ENCODE data around the gene TRIO. TPM values are rescaled to one million over a fixed set of nuclear protein-coding genes. Genes with fewer than 3 reads are reported as not detected.
A peak's percentile ranks its signal among the peaks of the same experiment; 100 is the strongest.

TRIO gene
- total and polyA plus RNA-seq, 8 donors, result 84.4 to 151 (median 93.7) TPM

GRCh38 chr5:14331386-14331781 is 188.2 kb downstream of the TRIO start:
- peaks cover 0 to 16% of the 10 kb centered on the region in 2 donors for H3K4me1 ChIP-seq
- intact Hi-C loops (cut with DNase I), result no loop called here
- H3K4me3 ChIP-seq, result no peak overlapping the region
- no peak for TF ChIP-seq CTCF (IDR thresholded peaks at IDR 0.05)
- H3K9me3 ChIP-seq, result no peaks in the 10 kb centered on the region
- peak overlapping the region in 1 of 2 donors; percentile 46 for H3K27ac ChIP-seq
- DNase-seq, result no peak
- peak; percentile 44 for ATAC-seq
- peaks cover 0 to 41% of the 10 kb centered on the region in 2 donors for H3K36me3 ChIP-seq
- no peaks in the 10 kb centered on the region for H3K27me3 ChIP-seq

GRCh38 chr5:14332038-14332631 is 189.0 kb downstream of the TRIO start:
- Histone ChIP-seq H3K27ac (no peak overlapping the region), H3K4me1 (peaks cover 0 to 15% of the 10 kb centered on the region in 2 donors), H3K36me3 (peaks cover 0 to 48% of the 10 kb centered on the region in 2 donors), H3K27me3 (no peaks in the 10 kb centered on the region), H3K4me3 (no peak overlapping the region), H3K9me3 (no peaks in the 10 kb centered on the region)
- intact Hi-C loops (cut with DNase I), result no loop called here
- DNase-seq (no peak), ATAC-seq (no peak)
- TF ChIP-seq CTCF (IDR thresholded peaks at IDR 0.05), result no peak

- TF ChIP-seq CTCF (IDR thresholded peaks at IDR 0.05), result no peak
These were observed 189.6 kb downstream of the TRIO start for GRCh38 chr5:14332746-14333145.

GRCh38 chr5:14337593-14337992 is 194.5 kb downstream of the TRIO start:
- no peak for DNase-seq
- no peak for TF ChIP-seq CTCF (IDR thresholded peaks at IDR 0.05)
- no peak for ATAC-seq
- intact Hi-C loops (cut with DNase I), result no loop called here
- no peaks in the 10 kb centered on the region for H3K27me3 ChIP-seq
- H3K36me3 ChIP-seq, result peaks cover 0 to 61% of the 10 kb centered on the region in 2 donors
- no peaks in the 10 kb centered on the region for H3K9me3 ChIP-seq
- no peak overlapping the region for H3K27ac ChIP-seq
- H3K4me1 ChIP-seq, result peaks cover 1 to 14% of the 10 kb centered on the region in 2 donors
- no peak overlapping the region for H3K4me3 ChIP-seq

More at GRCh38 chr5:14332746-14333145, 189.6 kb downstream of the TRIO start:
- no peak for ATAC-seq
- H3K27me3 ChIP-seq, result no peaks in the 10 kb centered on the region
- intact Hi-C loops (cut with DNase I), result no loop called here
- no peak overlapping the region for H3K4me3 ChIP-seq
- H3K4me1 ChIP-seq, result peaks cover 0 to 15% of the 10 kb centered on the region in 2 donors
- no peak overlapping the region for H3K27ac ChIP-seq
- no peak for DNase-seq
- H3K9me3 ChIP-seq, result no peaks in the 10 kb centered on the region
- peaks cover 0 to 54% of the 10 kb centered on the region in 2 donors for H3K36me3 ChIP-seq

GRCh38 chr5:14339468-14339867 is 196.3 kb downstream of the TRIO start:
- intact Hi-C loops (cut with DNase I), result no loop called here
- no peak overlapping the region for H3K4me3 ChIP-seq
- DNase-seq (no peak), ATAC-seq (no peak)
- peaks cover 0 to 47% of the 10 kb centered on the region in 2 donors for H3K36me3 ChIP-seq
- no peaks in the 10 kb centered on the region for H3K27me3 ChIP-seq
- H3K27ac ChIP-seq, result no peak overlapping the region
- peaks cover 8 to 29% of the 10 kb centered on the region in 2 donors for H3K4me1 ChIP-seq
- no peaks in the 10 kb centered on the region for H3K9me3 ChIP-seq
- no peak for TF ChIP-seq CTCF (IDR thresholded peaks at IDR 0.05)

Data from left lung (tissue), 10 donors.